Esophagus (tissue), 2 donors: ENCODE measurements around the gene USP17L5. TPM values are rescaled to one million over a fixed set of nuclear protein-coding genes. Genes with fewer than 3 reads are reported as not detected.
"Not testable (repeated sequence)": the region's sequence is repeated elsewhere in the genome, so short reads cannot be mapped to it uniquely, and the experiment has no call there.

Experiments used
- H3K27ac ChIP-seq, 2 donors: one replicate each; pipeline ENCODE4 v1.5.1; 2013; ENCODE audit warnings: low read depth in 2 of 2, mild to moderate bottlenecking in 2 of 2, inconsistent platforms in 1 of 2, low read length in 1 of 2, moderate library complexity in 1 of 2
- H3K27me3 ChIP-seq, 2 donors: one replicate each; pipeline ENCODE4 v1.6.1; 2013; ENCODE audit warnings: low read length in 2 of 2, control low read depth in 1 of 2, mild to moderate bottlenecking in 1 of 2; ENCODE audit not compliant: insufficient read depth in 2 of 2, control insufficient read depth in 1 of 2
- H3K36me3 ChIP-seq, 2 donors: one replicate each; pipeline ENCODE4 v1.6.1; 2013; ENCODE audit warnings: low read length in 1 of 2; ENCODE audit not compliant: control insufficient read depth in 2 of 2, insufficient read depth in 2 of 2
- H3K4me1 ChIP-seq, 2 donors: one replicate each; pipeline ENCODE4 v1.6.1; 2013; ENCODE audit warnings: low read length in 1 of 2; ENCODE audit not compliant: control insufficient read depth in 2 of 2, insufficient read depth in 2 of 2
- H3K4me3 ChIP-seq, 2 donors: one replicate each; pipeline ENCODE4 v1.5.1; 2013; ENCODE audit warnings: low read length in 2 of 2, mild to moderate bottlenecking in 2 of 2, low read depth in 1 of 2, moderate library complexity in 1 of 2
- H3K9me3 ChIP-seq, 2 donors: one replicate each; pipeline ENCODE4 v1.6.1; 2013; ENCODE audit warnings: mild to moderate bottlenecking in 2 of 2, low read depth in 1 of 2, low read length in 1 of 2, moderate library complexity in 1 of 2; ENCODE audit not compliant: control insufficient read depth in 2 of 2, insufficient read depth in 1 of 2
- WGBS, 2 donors: extraction: QIAGEN DNeasy Blood & Tissue Kit; methylation state at CpG; one replicate each; pipeline ENCODE4 v1.1.7; 2013; 5-methylcytosine and 5-hydroxymethylcytosine counted together
- polyA plus RNA-seq, 2 donors: library from polyadenylated mRNA; stranded (reverse); fragments of 200-250 nt; gene quantifications; one replicate each; pipeline ENCODE4 v1.2.3, GENCODE V29; 2013
- donor health status: healthy with polysubstance abuse.
- donor health status: Bipolar disorder and iron deficiency.

USP17L5 gene
- not detected for polyA plus RNA-seq

- H3K27me3 ChIP-seq, H3K4me1 ChIP-seq, H3K27ac ChIP-seq, H3K36me3 ChIP-seq, H3K4me3 ChIP-seq, H3K9me3 ChIP-seq: not testable (repeated sequence)
- WGBS, 2 donors = no CpG with 5 or more reads among the region's 15 CpGs
Observed at GRCh38 chr4:9339103-9339502, at the start of gene USP17L5. Gene USP17L5, plus strand, starts transcription at chr4:9339403. Its CDS starts 0 bp downstream, at chr4:9339403.

GRCh38 chr4:9324191-9324590, 15.0 kb upstream of the USP17L5 start:
- not testable (repeated sequence) for H3K27me3 ChIP-seq, H3K4me3 ChIP-seq, H3K36me3 ChIP-seq, H3K9me3 ChIP-seq, H3K27ac ChIP-seq, H3K4me1 ChIP-seq
- 87 to 93% methylated on average over 1 of the region's 13 CpGs for WGBS, 2 donors

DNA sequence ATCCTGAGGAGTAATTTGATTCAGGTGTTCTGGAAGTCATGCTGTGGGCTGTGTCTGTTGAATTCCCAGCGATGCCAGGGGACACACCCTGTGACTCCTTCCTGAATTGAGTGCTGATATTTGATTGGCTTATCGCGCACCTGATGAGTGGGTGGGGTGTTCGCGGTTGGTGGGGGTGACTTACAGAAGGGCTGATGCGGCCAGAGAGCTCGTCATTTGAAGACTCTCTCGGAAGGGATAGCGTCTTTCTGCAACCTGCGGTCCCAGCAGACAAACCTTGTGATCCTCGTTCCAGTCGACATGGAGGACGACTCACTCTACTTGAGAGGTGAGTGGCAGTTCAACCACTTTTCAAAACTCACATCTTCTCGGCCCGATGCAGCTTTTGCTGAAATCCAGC, 14.3 kb upstream of the USP17L5 start, which contains the start of gene USP17L24:
Gene USP17L24, plus strand, starts transcription at position 301 of the 400 bp plus-strand sequence. Its CDS starts 0 bp downstream, at position 301.
- H3K27ac ChIP-seq, H3K36me3 ChIP-seq, H3K9me3 ChIP-seq, H3K4me1 ChIP-seq, H3K4me3 ChIP-seq, H3K27me3 ChIP-seq: not testable (repeated sequence)
- no CpG with 5 or more reads among the region's 15 CpGs for WGBS, 2 donors

GRCh38 chr4:9329611-9330010, 9.6 kb upstream of the USP17L5 start, which contains the start of gene USP17L25:
Gene USP17L25, plus strand, starts transcription at chr4:9329911. Its CDS starts 0 bp downstream, at chr4:9329911.
- WGBS, 2 donors = no CpG with 5 or more reads among the region's 15 CpGs
- not testable (repeated sequence) for H3K9me3 ChIP-seq, H3K27me3 ChIP-seq, H3K4me1 ChIP-seq, H3K27ac ChIP-seq, H3K4me3 ChIP-seq, H3K36me3 ChIP-seq

GRCh38 chr4:9334358-9334757, 4.8 kb upstream of the USP17L5 start, which contains the start of gene USP17L26:
Gene USP17L26, plus strand, starts transcription at chr4:9334658. Its CDS starts 0 bp downstream, at chr4:9334658.
- H3K4me1 ChIP-seq, H3K27me3 ChIP-seq, H3K27ac ChIP-seq, H3K9me3 ChIP-seq, H3K4me3 ChIP-seq, H3K36me3 ChIP-seq: not testable (repeated sequence)
- WGBS, 2 donors = 92% methylated on average over 10 of the region's 15 CpGs; no CpG with 5 or more reads in 1 of the 2 donors

DNA sequence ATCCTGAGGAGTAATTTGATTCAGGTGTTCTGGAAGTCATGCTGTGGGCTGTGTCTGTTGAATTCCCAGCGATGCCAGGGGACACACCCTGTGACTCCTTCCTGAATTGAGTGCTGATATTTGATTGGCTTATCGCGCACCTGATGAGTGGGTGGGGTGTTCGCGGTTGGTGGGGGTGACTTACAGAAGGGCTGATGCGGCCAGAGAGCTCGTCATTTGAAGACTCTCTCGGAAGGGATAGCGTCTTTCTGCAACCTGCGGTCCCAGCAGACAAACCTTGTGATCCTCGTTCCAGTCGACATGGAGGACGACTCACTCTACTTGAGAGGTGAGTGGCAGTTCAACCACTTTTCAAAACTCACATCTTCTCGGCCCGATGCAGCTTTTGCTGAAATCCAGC, 4.6 kb downstream of the USP17L5 start, which contains the start of gene USP17L27:
Gene USP17L27, plus strand, starts transcription at position 301 of the 400 bp plus-strand sequence. Its CDS starts 0 bp downstream, at position 301.
- H3K9me3 ChIP-seq, H3K27me3 ChIP-seq, H3K27ac ChIP-seq, H3K4me1 ChIP-seq, H3K36me3 ChIP-seq, H3K4me3 ChIP-seq: not testable (repeated sequence)
- WGBS, 2 donors = no CpG with 5 or more reads among the region's 15 CpGs

GRCh38 chr4:9348593-9348992, 9.4 kb downstream of the USP17L5 start, which contains the start of gene USP17L28:
Gene USP17L28, plus strand, starts transcription at chr4:9348893. Its CDS starts 0 bp downstream, at chr4:9348893.
- not testable (repeated sequence) for H3K4me3 ChIP-seq, H3K27ac ChIP-seq, H3K36me3 ChIP-seq, H3K4me1 ChIP-seq, H3K9me3 ChIP-seq, H3K27me3 ChIP-seq
- no CpG with 5 or more reads among the region's 15 CpGs for WGBS, 2 donors

- not testable (repeated sequence) for H3K27me3 ChIP-seq, H3K36me3 ChIP-seq, H3K4me3 ChIP-seq, H3K27ac ChIP-seq, H3K4me1 ChIP-seq, H3K9me3 ChIP-seq
- 94 to 95% methylated on average over 10 to 13 of the region's 18 CpGs for WGBS, 2 donors
Observed at GRCh38 chr4:9350866-9351265, 11.7 kb downstream of the USP17L5 start.

DNA sequence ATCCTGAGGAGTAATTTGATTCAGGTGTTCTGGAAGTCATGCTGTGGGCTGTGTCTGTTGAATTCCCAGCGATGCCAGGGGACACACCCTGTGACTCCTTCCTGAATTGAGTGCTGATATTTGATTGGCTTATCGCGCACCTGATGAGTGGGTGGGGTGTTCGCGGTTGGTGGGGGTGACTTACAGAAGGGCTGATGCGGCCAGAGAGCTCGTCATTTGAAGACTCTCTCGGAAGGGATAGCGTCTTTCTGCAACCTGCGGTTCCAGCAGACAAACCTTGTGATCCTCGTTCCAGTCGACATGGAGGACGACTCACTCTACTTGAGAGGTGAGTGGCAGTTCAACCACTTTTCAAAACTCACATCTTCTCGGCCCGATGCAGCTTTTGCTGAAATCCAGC, 14.1 kb downstream of the USP17L5 start, which contains the start of gene USP17L29:
Gene USP17L29, plus strand, starts transcription at position 301 of the 400 bp plus-strand sequence. Its CDS starts 0 bp downstream, at position 301.
- not testable (repeated sequence) for H3K27ac ChIP-seq, H3K4me1 ChIP-seq, H3K36me3 ChIP-seq, H3K27me3 ChIP-seq, H3K9me3 ChIP-seq, H3K4me3 ChIP-seq
- no CpG with 5 or more reads among the region's 15 CpGs for WGBS, 2 donors

GRCh38 chr4:9362829-9363228, 23.6 kb downstream of the USP17L5 start, which contains the start of gene USP17L30:
Gene USP17L30, plus strand, starts transcription at chr4:9363129. Its CDS starts 0 bp downstream, at chr4:9363129.
- H3K4me1 ChIP-seq, H3K4me3 ChIP-seq, H3K36me3 ChIP-seq, H3K27ac ChIP-seq, H3K9me3 ChIP-seq, H3K27me3 ChIP-seq: not testable (repeated sequence)
- no CpG with 5 or more reads among the region's 15 CpGs for WGBS, 2 donors
